Measurements from ENCODE around the gene PRKN.

PRKN gene

GRCh38 chr6:161740486-161740885, 987.1 kb downstream of the PRKN start:
- H3K27ac ChIP-seq, result no peak overlapping the region
- no peak for TF ChIP-seq ZFX (IDR thresholded peaks at IDR 0.05; ENCODE audit: borderline replicate concordance)

- no peak for TF ChIP-seq ZFX (IDR thresholded peaks at IDR 0.05; ENCODE audit: borderline replicate concordance)
- TF ChIP-seq, protein P1, sequence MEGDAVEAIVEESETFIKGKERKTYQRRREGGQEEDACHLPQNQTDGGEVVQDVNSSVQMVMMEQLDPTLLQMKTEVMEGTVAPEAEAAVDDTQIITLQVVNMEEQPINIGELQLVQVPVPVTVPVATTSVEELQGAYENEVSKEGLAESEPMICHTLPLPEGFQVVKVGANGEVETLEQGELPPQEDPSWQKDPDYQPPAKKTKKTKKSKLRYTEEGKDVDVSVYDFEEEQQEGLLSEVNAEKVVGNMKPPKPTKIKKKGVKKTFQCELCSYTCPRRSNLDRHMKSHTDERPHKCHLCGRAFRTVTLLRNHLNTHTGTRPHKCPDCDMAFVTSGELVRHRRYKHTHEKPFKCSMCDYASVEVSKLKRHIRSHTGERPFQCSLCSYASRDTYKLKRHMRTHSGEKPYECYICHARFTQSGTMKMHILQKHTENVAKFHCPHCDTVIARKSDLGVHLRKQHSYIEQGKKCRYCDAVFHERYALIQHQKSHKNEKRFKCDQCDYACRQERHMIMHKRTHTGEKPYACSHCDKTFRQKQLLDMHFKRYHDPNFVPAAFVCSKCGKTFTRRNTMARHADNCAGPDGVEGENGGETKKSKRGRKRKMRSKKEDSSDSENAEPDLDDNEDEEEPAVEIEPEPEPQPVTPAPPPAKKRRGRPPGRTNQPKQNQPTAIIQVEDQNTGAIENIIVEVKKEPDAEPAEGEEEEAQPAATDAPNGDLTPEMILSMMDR (IDR thresholded peaks at IDR 0.05), result no peak
- no peak overlapping the region for H3K27ac ChIP-seq
Measured at GRCh38 chr6:161736781-161737292, 990.7 kb downstream of the PRKN start.

DNA sequence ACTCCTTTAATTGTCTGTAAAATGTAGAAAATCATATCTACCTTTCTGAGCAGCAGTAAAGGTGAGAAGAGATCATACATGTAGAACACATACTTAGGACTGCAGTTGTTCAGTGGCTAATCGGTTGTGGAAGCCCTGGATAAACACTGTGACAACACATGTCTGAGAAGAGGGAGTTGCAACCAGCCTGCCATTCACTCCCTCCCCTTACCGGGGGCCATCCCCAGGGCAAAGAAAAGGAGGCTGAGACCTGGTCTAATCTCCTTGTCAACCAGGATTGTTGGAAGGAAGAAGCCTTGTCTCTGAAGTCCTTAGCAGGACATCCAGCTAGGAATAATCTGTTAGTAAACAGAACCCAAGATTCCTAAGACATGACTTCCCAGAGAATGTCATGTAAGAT, 991.2 kb downstream of the PRKN start:
- TF ChIP-seq ZFX (IDR thresholded peaks at IDR 0.05; ENCODE audit: borderline replicate concordance), result no peak
- TF ChIP-seq, protein P1 (IDR thresholded peaks at IDR 0.05), result no peak
- H3K27ac ChIP-seq, result no peak overlapping the region

- no peak overlapping the region for H3K27ac ChIP-seq
- no peak for TF ChIP-seq ZFX (IDR thresholded peaks at IDR 0.05; ENCODE audit: borderline replicate concordance)
- TF ChIP-seq, protein P1 (IDR thresholded peaks at IDR 0.05), result no peak
Measured at GRCh38 chr6:161732594-161732993, 995.0 kb downstream of the PRKN start.

DNA sequence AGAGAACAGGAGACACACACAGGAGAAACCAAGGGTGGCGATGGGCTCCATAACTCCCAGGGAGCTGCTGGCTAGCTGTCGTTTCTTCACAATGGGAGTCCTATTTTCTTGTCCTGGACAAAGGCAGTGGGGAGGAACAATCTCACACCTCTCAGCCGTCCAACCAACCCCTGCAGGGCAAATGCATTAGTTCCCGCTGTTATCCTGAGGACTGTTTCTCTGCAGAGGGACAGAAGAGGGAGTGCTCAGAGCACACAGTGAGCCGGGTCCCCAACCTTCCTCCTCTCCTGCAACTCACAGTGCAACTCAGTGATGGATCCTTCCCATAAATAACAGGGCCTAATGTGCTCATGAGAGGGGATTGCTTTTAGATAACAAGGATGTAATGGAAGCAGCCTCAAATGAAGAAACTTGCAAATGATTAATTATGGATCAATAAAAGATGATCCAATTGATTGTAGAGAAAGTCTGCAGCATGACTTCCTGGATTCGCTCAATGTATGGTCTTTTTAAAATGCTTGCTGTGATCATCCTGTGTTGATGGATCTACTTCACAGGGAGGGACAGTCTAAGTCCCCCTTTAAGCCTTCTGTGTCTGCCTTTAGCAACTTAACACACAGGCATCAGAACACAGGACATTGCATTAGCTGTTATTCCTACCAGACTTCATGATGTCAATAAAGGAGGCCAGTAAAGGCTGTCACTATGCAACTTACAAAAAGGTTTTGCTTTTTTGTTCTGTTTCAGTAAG, 1000.3 kb downstream of the PRKN start:
- TF ChIP-seq, protein P1 (IDR thresholded peaks at IDR 0.05), result no peak
- no peak for TF ChIP-seq ZFX (IDR thresholded peaks at IDR 0.05; ENCODE audit: borderline replicate concordance)
- H3K27ac ChIP-seq, result no peak overlapping the region

GRCh38 chr6:161722394-161722793, 1005.2 kb downstream of the PRKN start:
- H3K27ac ChIP-seq, result no peak overlapping the region
- no peak for TF ChIP-seq ZFX (IDR thresholded peaks at IDR 0.05; ENCODE audit: borderline replicate concordance)
- TF ChIP-seq, protein P1 (IDR thresholded peaks at IDR 0.05), result no peak

- no peak for TF ChIP-seq ZFX (IDR thresholded peaks at IDR 0.05; ENCODE audit: borderline replicate concordance)
- TF ChIP-seq, protein P1 (IDR thresholded peaks at IDR 0.05), result no peak
- no peak overlapping the region for H3K27ac ChIP-seq
Measured at GRCh38 chr6:161721511-161721910, 1006.1 kb downstream of the PRKN start.

Data from 22Rv1 (cell line).